MCF 10A (cell line): ENCODE results near the gene CCDC88C. TPM values are rescaled to one million over a fixed set of nuclear protein-coding genes. Genes with fewer than 3 reads are reported as not detected.
"Not testable (repeated sequence)": the region's sequence is repeated elsewhere in the genome, so short reads cannot be mapped to it uniquely, and the experiment has no call there.

Experiments
- BruUV-seq: library from RNA; stranded (reverse); fragments of 400-500 nt; replicated peaks from 2 replicates; lab custom pipeline; 2021; lab: Mats Ljungman, UMichigan
- CTCF ChIA-PET: fragments of 300-600 bp; sonication (Branson Sonifier 250); formaldehyde crosslinking; extraction: SDS; loops from one replicate; lab custom pipeline; 2021; ENCODE audit warnings: antibody characterized with exemption, inconsistent platforms; lab: Yijun Ruan, JAX
- POLR2A ChIA-PET: fragments of 300-600, 350-650 bp; sonication (Branson Sonifier 250); formaldehyde crosslinking; extraction: SDS; loops from one replicate; lab custom pipeline; 2020; ENCODE audit warnings: antibody characterized with exemption, inconsistent platforms; lab: Yijun Ruan, JAX
- DNase-seq: peaks from one replicate; pipeline ENCODE4 v3.0.0-alpha.2; 2018; ENCODE audit not compliant: unreplicated experiment
- H3K27ac Mint-ChIP-seq: one replicate; pipeline ENCODE4 v1.8.0; 2022; ENCODE audit warnings: mild to moderate bottlenecking, low read depth, mixed read lengths; ENCODE audit not compliant: unreplicated experiment
- H3K27me3 Mint-ChIP-seq: one replicate; pipeline ENCODE4 v1.8.0; 2022; ENCODE audit warnings: mixed read lengths; ENCODE audit not compliant: insufficient read depth, unreplicated experiment
- H3K36me3 Mint-ChIP-seq: one replicate; pipeline ENCODE4 v1.8.0; 2022; ENCODE audit warnings: mild to moderate bottlenecking, moderate library complexity, mixed read lengths; ENCODE audit not compliant: insufficient read depth, unreplicated experiment
- H3K4me1 Mint-ChIP-seq: one replicate; pipeline ENCODE4 v1.8.0; 2022; ENCODE audit warnings: mixed read lengths; ENCODE audit not compliant: insufficient read depth, unreplicated experiment
- H3K4me3 Mint-ChIP-seq: one replicate; pipeline ENCODE4 v1.8.0; 2022; ENCODE audit warnings: mild to moderate bottlenecking, moderate library complexity, mixed read lengths; ENCODE audit not compliant: unreplicated experiment
- H3K9me3 Mint-ChIP-seq: one replicate; pipeline ENCODE4 v1.8.0; 2022; ENCODE audit warnings: mixed read lengths; ENCODE audit not compliant: unreplicated experiment
- CTCF ChIP-seq: fragments of 200-600 bp; IDR thresholded peaks from one replicate; pipeline ENCODE4 v1.8.0; 2022; ENCODE audit warnings: antibody characterized with exemption, mild to moderate bottlenecking; ENCODE audit not compliant: unreplicated experiment
- intact Hi-C: fragments of 100-400 bp; cut with micrococcal nuclease; formaldehyde crosslinking; loops from 2 replicates; pipeline ENCODE4 v1.14.1; 2022
- total RNA-seq: library from RNA; stranded (reverse); gene quantifications from 2 replicates; pipeline ENCODE4 v1.2.3, GENCODE V29; 2022

The CCDC88C gene
- total RNA-seq, 1 experiment from 2014 or later, result 19.7 TPM

GRCh38 chr14:91429385-91429784, 11.8 kb upstream of the CCDC88C start:
- H3K27ac Mint-ChIP-seq, result no peak overlapping the region
- no peak overlapping the region for H3K4me3 Mint-ChIP-seq
- ChIA-PET CTCF (interaction anchor here (1.2 kb wide), 1 partner anchor 253 kb away, joined by 3 read pairs; no protein-coding TSS in a partner anchor), POLR2A (no interaction called here)
- H3K27me3 Mint-ChIP-seq, result no peaks in the 10 kb centered on the region
- no peaks in the 10 kb centered on the region for H3K4me1 Mint-ChIP-seq
- H3K9me3 Mint-ChIP-seq, result no peaks in the 10 kb centered on the region
- H3K36me3 Mint-ChIP-seq, result peaks cover 4% of the 10 kb centered on the region
- intact Hi-C loops, result no loop called here
- BruUV-seq, result no TSS peak
- no peak for DNase-seq
- no peak for TF ChIP-seq CTCF

GRCh38 chr14:91428931-91429330, 11.3 kb upstream of the CCDC88C start:
- DNase-seq, H3K4me3 Mint-ChIP-seq, H3K36me3 Mint-ChIP-seq, BruUV-seq, H3K4me1 Mint-ChIP-seq, intact Hi-C loops, H3K27ac Mint-ChIP-seq, H3K9me3 Mint-ChIP-seq, POLR2A ChIA-PET, H3K27me3 Mint-ChIP-seq: not testable (repeated sequence)
- CTCF ChIA-PET, result interaction anchor here (1.2 kb wide), 1 partner anchor 252 kb away, joined by 3 read pairs; no protein-coding TSS in a partner anchor

DNA sequence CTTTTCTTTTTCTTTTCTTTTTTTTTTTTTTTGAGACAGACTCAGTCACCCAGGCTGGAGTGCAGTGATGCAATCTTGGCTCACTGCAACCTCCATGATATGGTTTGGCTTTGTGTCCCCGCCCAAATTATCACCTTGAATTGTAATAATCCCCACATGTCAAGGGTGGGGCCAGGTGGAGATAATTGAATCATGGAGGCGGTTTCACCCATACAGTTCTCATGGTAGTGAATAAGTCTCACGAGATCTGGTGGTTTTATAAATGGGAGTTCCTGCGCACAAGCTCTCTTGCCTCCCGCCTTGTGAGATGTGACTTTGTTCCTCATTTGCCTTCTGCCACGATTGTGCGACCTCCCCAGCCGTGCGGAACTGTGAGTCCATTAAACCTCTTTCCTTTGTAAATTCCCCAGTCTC, 7.9 kb upstream of the CCDC88C start:
- H3K4me1 Mint-ChIP-seq, BruUV-seq, H3K27ac Mint-ChIP-seq, H3K9me3 Mint-ChIP-seq, DNase-seq, H3K27me3 Mint-ChIP-seq, H3K36me3 Mint-ChIP-seq, H3K4me3 Mint-ChIP-seq, intact Hi-C loops: not testable (repeated sequence)
- ChIA-PET POLR2A (interaction anchor here (1.2 kb wide), 1 partner anchor 10 kb away, joined by 5 read pairs; no protein-coding TSS in a partner anchor), CTCF (interaction anchor here (0.6 to 1.7 kb wide), 2 partner anchors 18 to 108 kb away, joined by 6 to 8 read pairs; no protein-coding TSS in a partner anchor)

GRCh38 chr14:91424813-91425530, 7.4 kb upstream of the CCDC88C start:
- POLR2A ChIA-PET, result interaction anchor here (0.5 to 1.2 kb wide), 3 partner anchors 9 to 42 kb away, joined by 3 to 5 read pairs (median 4); no protein-coding TSS in a partner anchor
- no peak overlapping the region for H3K27ac Mint-ChIP-seq
- BruUV-seq, result no TSS peak
- H3K36me3 Mint-ChIP-seq, result peaks cover 2% of the 10 kb centered on the region
- H3K4me3 Mint-ChIP-seq, result no peak overlapping the region
- intact Hi-C loops, result no loop called here
- no peaks in the 10 kb centered on the region for H3K27me3 Mint-ChIP-seq
- TF ChIP-seq CTCF, result no peak
- no peaks in the 10 kb centered on the region for H3K9me3 Mint-ChIP-seq
- CTCF ChIA-PET, result interaction anchor here (0.6 to 1.7 kb wide), 3 partner anchors 19 to 107 kb away, joined by 3 to 8 read pairs (median 6); no protein-coding TSS in a partner anchor
- H3K4me1 Mint-ChIP-seq, result no peaks in the 10 kb centered on the region
- no peak for DNase-seq

GRCh38 chr14:91420686-91421085, 3.1 kb upstream of the CCDC88C start:
- Mint-ChIP-seq H3K4me3 (no peak overlapping the region), H3K36me3 (no peaks in the 10 kb centered on the region), H3K9me3 (no peaks in the 10 kb centered on the region), H3K4me1 (peaks cover 23% of the 10 kb centered on the region), H3K27ac (no peak overlapping the region), H3K27me3 (no peaks in the 10 kb centered on the region)
- POLR2A ChIA-PET, result interaction anchor here (0.9 to 9.3 kb wide), 3 partner anchors 60 to 101 kb away, joined by 4 to 99 read pairs (median 4); no protein-coding TSS in a partner anchor
- intact Hi-C loops, result no loop called here
- BruUV-seq, result no TSS peak
- no peak for TF ChIP-seq CTCF
- CTCF ChIA-PET, result interaction anchor here (0.5 to 11.7 kb wide), 6 partner anchors 29 to 439 kb away, joined by 3 to 276 read pairs (median 4); no protein-coding TSS in a partner anchor
- no peak for DNase-seq
